Loucy (cell line): ENCODE data around the gene STK39.

ENCODE experiments used
- CTCF ChIP-seq: fragments of 200-600 bp; sonication (generic); conservative IDR thresholded peaks from 2 replicates; pipeline ENCODE4 v1.5.1; 2014; ENCODE audit warnings: mild to moderate bottlenecking, antibody characterized with exemption, low read length
- EZH2phosphoT487 ChIP-seq: fragments of 200-600 bp; IDR thresholded peaks from 2 replicates; pipeline ENCODE4 v1.6.1; 2018; ENCODE audit warnings: antibody characterized with exemption, mild to moderate bottlenecking, moderate library complexity, borderline replicate concordance

- TF ChIP-seq CTCF (no peak), EZH2phosphoT487 (no peak)
These were observed 338.6 kb downstream of the STK39 start for GRCh38 chr2:167908786-167909185.
